ENCODE data around the gene HSPA2.
"Not testable (repeated sequence)": the region's sequence is repeated elsewhere in the genome, so short reads cannot be mapped to it uniquely, and the experiment has no call there.

Gene HSPA2

DNA sequence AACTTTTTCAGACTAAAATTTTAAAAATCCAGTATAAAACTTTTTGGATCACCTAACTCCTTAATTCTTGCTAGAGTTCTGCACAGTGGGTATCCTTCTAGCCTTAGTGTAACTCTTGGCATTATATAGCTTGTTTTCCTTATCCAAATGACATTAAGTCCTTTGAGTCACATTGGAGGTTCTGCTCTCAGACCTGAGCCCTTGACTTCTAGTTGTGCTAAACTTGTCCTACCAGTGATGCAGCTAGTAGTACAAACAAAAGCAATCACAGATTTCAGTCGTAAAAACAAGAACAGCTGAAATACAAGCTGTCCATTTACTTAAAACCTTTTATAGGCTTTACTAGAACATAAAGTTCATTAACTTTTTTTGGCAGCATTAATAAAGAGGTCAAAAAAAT, 25.5 kb upstream of the HSPA2 start:
- DNase-seq (ENCODE audit: low spot score), result no peak

DNA sequence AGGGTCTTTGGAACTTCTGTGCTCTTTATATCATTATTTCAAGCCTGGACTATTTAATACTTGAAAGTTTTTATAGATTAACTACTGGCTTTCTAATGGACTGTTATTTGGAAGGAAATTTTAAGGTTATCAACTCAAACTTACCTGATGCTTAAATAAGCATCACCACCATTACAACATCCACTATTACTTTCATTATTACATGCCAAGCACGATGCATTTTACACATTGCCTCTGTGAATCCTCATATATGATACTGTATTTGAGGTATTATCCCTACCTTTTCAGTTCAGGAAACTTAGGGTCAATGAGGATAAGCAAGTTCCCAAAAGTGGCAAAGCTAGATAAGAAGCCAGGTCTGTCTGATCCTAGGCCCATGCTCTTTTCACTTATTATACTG, 23.6 kb upstream of the HSPA2 start:
- DNase-seq (ENCODE audit: low spot score), result no peak

GRCh38 chr14:64517667-64518066, 22.9 kb upstream of the HSPA2 start:
- DNase-seq (ENCODE audit: low spot score), result not testable (repeated sequence)

DNA sequence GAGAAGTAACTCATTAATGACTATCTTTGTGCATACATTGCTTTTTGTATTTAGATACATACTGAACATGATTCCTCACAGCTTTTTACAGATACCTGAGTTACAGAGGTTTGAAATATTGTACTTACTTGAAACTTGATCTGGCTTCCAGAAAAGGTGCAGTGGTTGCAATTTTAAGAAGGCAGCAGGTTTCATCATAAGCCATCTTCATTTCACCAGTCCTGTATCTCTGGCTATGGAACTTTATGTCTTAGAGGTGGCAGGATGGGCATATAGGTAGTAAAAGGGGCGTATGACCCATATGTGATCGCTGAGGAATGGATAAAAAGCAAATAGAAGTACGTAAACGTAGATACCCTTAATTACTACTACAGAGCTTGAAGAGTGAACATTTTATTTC, 22.3 kb upstream of the HSPA2 start:
- no peak for DNase-seq (ENCODE audit: low spot score)

DNA sequence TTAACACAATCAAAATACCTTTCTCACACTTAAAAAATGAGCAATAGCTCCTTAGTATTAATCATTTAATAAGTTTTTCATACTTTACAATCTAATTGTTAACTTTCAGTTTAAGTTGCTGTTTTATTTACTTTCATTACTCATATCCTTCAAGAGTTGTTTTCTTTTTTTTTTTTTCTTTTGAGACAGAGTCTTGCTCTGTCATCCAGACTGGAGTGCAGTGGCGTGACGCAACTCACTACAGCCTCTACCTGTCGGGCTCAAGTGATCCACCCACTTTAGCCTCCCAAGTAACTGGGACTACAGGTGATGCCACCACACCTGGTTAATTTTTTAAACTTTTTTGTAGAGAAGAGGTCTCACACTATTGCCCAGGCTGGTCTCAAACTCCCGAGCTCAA, 19.8 kb upstream of the HSPA2 start:
- DNase-seq (ENCODE audit: low spot score), result no peak

DNA sequence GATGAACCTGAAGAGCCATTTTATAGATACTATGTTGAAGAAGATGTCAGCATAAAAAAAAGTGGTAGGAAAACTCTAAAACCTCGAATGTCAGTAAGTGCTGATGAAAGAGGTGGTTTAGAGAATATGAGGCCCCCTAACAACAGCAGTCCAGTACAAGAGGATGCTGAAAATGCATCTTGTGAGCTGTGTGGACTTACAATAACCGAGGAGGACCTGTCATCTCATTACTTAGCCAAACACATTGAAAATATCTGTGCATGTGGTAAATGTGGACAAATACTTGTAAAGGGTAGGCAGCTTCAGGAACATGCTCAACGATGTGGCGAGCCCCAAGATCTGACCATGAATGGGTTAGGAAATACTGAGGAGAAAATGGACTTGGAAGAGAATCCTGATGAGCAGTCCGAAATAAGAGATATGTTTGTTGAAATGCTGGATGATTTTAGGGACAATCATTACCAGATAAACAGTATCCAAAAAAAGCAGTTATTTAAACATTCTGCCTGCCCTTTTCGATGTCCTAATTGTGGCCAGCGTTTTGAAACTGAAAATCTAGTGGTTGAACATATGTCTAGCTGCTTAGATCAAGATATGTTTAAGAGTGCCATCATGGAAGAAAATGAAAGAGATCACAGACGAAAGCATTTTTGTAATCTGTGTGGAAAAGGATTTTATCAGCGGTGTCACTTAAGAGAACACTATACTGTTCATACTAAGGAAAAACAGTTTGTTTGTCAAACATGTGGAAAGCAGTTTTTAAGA, 17.8 kb upstream of the HSPA2 start:
- DNase-seq (ENCODE audit: low spot score), result no peak

GRCh38 chr14:64525354-64525753, 15.2 kb upstream of the HSPA2 start:
- DNase-seq (ENCODE audit: low spot score), result no peak

GRCh38 chr14:64531567-64531966, 9.0 kb upstream of the HSPA2 start:
- DNase-seq (ENCODE audit: low spot score), result no peak

GRCh38 chr14:64536488-64537245, 3.9 kb upstream of the HSPA2 start:
- no peak for DNase-seq (ENCODE audit: low spot score)

DNA sequence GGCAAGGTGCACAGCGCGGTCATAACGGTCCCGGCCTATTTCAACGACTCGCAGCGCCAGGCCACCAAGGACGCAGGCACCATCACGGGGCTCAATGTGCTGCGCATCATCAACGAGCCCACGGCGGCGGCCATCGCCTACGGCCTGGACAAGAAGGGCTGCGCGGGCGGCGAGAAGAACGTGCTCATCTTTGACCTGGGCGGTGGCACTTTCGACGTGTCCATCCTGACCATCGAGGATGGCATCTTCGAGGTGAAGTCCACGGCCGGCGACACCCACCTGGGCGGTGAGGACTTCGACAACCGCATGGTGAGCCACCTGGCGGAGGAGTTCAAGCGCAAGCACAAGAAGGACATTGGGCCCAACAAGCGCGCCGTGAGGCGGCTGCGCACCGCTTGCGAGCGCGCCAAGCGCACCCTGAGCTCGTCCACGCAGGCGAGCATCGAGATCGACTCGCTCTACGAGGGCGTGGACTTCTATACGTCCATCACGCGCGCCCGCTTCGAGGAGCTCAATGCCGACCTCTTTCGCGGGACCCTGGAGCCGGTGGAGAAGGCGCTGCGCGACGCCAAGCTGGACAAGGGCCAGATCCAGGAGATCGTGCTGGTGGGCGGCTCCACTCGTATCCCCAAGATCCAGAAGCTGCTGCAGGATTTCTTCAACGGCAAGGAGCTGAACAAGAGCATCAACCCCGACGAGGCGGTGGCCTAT, 875 bp downstream of the HSPA2 start:
- no peak for DNase-seq (ENCODE audit: low spot score)

- DNase-seq (ENCODE audit: low spot score), result no peak
These were observed 1.7 kb downstream of the HSPA2 start for GRCh38 chr14:64541972-64542835.

GRCh38 chr14:64542836-64543201, 2.3 kb downstream of the HSPA2 start:
- no peak for DNase-seq (ENCODE audit: low spot score)

- no peak for DNase-seq (ENCODE audit: low spot score)
These were observed 4.2 kb downstream of the HSPA2 start for GRCh38 chr14:64544607-64545312.

DNA sequence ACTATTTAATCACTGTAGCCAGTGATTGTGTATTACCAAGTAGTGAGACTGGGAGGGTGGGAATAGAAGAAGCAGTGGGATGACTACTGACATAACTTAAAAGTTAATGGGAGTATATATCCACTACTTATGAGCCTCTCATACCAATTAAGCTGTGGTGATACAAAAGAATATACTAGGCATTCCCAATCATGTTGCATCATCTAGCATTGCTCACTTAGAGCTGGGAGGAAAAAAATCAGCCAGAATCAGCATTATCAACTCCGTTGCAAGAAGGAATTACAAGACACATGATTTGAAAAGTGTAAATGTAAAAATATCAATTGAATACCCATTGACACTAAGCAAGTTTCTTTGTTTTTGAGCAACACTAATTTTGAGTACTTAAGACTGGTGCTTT, 8.5 kb downstream of the HSPA2 start:
- no peak for DNase-seq (ENCODE audit: low spot score)

- DNase-seq (ENCODE audit: low spot score), result no peak
These were observed 9.5 kb downstream of the HSPA2 start, which contains the start of gene PPP1R36 for GRCh38 chr14:64549791-64550620. Gene PPP1R36, plus strand, starts transcription at chr14:64549961. Its CDS starts 37 bp downstream, at chr14:64549998.

DNA sequence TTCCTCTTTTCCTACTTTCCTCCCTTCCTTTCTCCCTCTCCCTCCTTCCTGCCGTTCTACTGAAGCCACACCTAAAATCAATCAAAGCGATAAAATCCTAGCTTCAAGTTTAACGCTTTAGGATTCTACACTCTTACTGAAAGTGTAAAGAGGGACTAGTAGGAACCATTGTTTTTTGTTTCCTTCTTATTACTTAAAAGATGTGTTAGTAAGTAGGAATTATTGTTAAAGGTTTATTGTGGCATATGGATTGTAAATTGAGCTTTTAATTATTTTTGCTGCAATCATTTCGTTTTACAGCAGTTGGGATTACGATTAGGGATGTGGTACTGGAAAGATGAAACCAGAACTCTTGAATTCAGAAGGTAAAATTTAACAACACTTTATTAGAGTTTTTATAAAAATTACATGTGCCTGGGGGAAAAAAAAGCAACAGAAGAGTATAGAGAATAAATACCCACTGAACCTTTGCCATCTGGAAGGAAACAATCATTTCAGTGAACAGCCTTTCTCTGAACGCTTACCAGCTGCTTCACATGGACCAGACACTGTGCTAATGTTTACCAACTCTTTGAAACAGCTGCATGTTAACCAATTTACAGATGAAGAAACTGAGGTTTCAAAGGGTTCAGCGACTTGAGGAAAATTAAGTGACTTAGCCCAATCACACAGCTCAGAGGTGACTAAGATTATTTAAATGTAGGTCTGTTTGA, 10.2 kb downstream of the HSPA2 start:
- DNase-seq (ENCODE audit: low spot score), result no peak

GRCh38 chr14:64554556-64554955, 14.0 kb downstream of the HSPA2 start:
- no peak for DNase-seq (ENCODE audit: low spot score)

- no peak for DNase-seq (ENCODE audit: low spot score)
These were observed 16.0 kb downstream of the HSPA2 start for GRCh38 chr14:64556526-64556925.

DNA sequence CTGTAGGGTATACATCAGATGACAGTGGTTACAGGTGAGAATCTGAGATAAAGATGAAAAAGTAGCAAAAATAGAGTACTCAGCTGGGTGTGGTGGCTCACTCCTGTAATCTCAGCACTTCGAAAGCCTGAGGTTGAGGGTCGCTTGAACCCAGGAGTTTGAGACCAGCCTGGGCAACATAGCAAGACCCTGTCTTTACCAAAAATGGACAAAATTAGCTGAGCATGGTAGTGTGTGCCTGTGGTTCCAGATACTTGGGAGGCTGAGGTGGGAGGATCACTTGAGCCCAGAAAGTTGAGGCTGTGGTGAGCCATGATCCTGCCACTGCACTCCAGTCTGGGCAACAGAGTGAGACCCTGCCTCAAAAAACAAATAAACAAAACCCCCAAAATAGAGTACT, 17.7 kb downstream of the HSPA2 start:
- DNase-seq (ENCODE audit: low spot score), result not testable (repeated sequence)

GRCh38 chr14:64561631-64562030, 21.1 kb downstream of the HSPA2 start:
- DNase-seq (ENCODE audit: low spot score), result no peak

All from D341Med (cell line).